ENCODE results near the gene SGSM1.

GRCh38 chr22:24761888-24762675, 43.9 kb upstream of the SGSM1 start:
- TF ChIP-seq CTCF (IDR thresholded peaks at IDR 0.05 in 8 of 11, conservative IDR thresholded peaks at IDR 0.05 in 3 of 11) (no peak), POLR2A (IDR thresholded peaks at IDR 0.05) (no peak), POLR2AphosphoS5 (IDR thresholded peaks at IDR 0.05) (no peak)
